GM19452 (cell line): Measurements from ENCODE around the gene KANSL2.

Experiments
- ATAC-seq: cut with Tn5 transposase; IDR thresholded peaks from one replicate; pipeline ENCODE4 v1.9.1; 2021; ENCODE audit not compliant: unreplicated experiment

KANSL2 gene

GRCh38 chr12:48613321-48613720 is 68.7 kb downstream of the KANSL2 start:
- ATAC-seq, result no peak
